ENCODE data around the gene TRIP10. TPM values are rescaled to one million over a fixed set of nuclear protein-coding genes. Genes with fewer than 3 reads are reported as not detected.
"Not testable (repeated sequence)": the region's sequence is repeated elsewhere in the genome, so short reads cannot be mapped to it uniquely, and the experiment has no call there.

TRIP10 gene
- total RNA-seq, 1 experiment from 2014 or later, result 38.7 TPM

GRCh38 chr19:6738787-6739389 lies 592 bp upstream of the TRIP10 start:
- DNase-seq (ENCODE audit: low read depth), result no peak

- no peak for DNase-seq (ENCODE audit: low read depth)
Measured at GRCh38 chr19:6739883-6740588, 556 bp downstream of the TRIP10 start.

- peak; percentile 27 for DNase-seq (ENCODE audit: low read depth)
Measured at GRCh38 chr19:6740589-6741343, 1.3 kb downstream of the TRIP10 start.

GRCh38 chr19:6743066-6743465 lies 3.6 kb downstream of the TRIP10 start:
- no peak for DNase-seq (ENCODE audit: low read depth)

- DNase-seq (ENCODE audit: low read depth), result no peak
Measured at GRCh38 chr19:6743714-6744380, 4.4 kb downstream of the TRIP10 start.

GRCh38 chr19:6744381-6745301 lies 5.2 kb downstream of the TRIP10 start:
- DNase-seq (ENCODE audit: low read depth), result no peak

GRCh38 chr19:6745965-6746364 lies 6.5 kb downstream of the TRIP10 start:
- no peak for DNase-seq (ENCODE audit: low read depth)

GRCh38 chr19:6748543-6748942 lies 9.1 kb downstream of the TRIP10 start:
- DNase-seq (ENCODE audit: low read depth), result not testable (repeated sequence)

- DNase-seq (ENCODE audit: low read depth), result no peak
Measured at GRCh38 chr19:6750062-6750461, 10.6 kb downstream of the TRIP10 start.

- DNase-seq (ENCODE audit: low read depth), result no peak
Measured at GRCh38 chr19:6751189-6751588, 11.7 kb downstream of the TRIP10 start.

- no peak for DNase-seq (ENCODE audit: low read depth)
Measured at GRCh38 chr19:6752256-6753177, 13.0 kb downstream of the TRIP10 start.

- DNase-seq (ENCODE audit: low read depth), result no peak
Measured at GRCh38 chr19:6753178-6754031, 13.9 kb downstream of the TRIP10 start.

- DNase-seq (ENCODE audit: low read depth), result no peak
Measured at GRCh38 chr19:6754136-6754535, 14.7 kb downstream of the TRIP10 start.

- no peak for DNase-seq (ENCODE audit: low read depth)
Measured at GRCh38 chr19:6754653-6755463, 15.4 kb downstream of the TRIP10 start.

- no peak for DNase-seq (ENCODE audit: low read depth)
Measured at GRCh38 chr19:6760606-6761005, 21.1 kb downstream of the TRIP10 start.

GRCh38 chr19:6761053-6761676 lies 21.7 kb downstream of the TRIP10 start:
- peak; percentile 61 for DNase-seq (ENCODE audit: low read depth)

GRCh38 chr19:6762253-6762797 lies 22.8 kb downstream of the TRIP10 start:
- peak; percentile 33 for DNase-seq (ENCODE audit: low read depth)
